Trophoblast cell (in vitro differentiated cells and primary cell): ENCODE results near the gene KRTAP10-4.

Experiments
- DNase-seq, 2 donors: peaks; one replicate each; pipeline ENCODE4 v3.0.0-alpha.2; 2016
- H2AFZ ChIP-seq: 2 replicates; pipeline ENCODE4 v1.6.1; 2013; ENCODE audit warnings: low read length, moderate library complexity, mild to moderate bottlenecking; ENCODE audit not compliant: insufficient read depth, poor library complexity
- H2AK5ac ChIP-seq: 2 replicates; pipeline ENCODE4 v1.6.1; 2013; ENCODE audit warnings: mild to moderate bottlenecking, low read length
- H2BK120ac ChIP-seq: 2 replicates; pipeline ENCODE4 v1.6.1; 2013; ENCODE audit warnings: low read length, mild to moderate bottlenecking, moderate library complexity; ENCODE audit not compliant: insufficient read depth, poor library complexity
- H2BK12ac ChIP-seq: 2 replicates; pipeline ENCODE4 v1.6.1; 2013; ENCODE audit warnings: mild to moderate bottlenecking, low read length, moderate library complexity
- H2BK5ac ChIP-seq: 2 replicates; pipeline ENCODE4 v1.6.1; 2013; ENCODE audit warnings: low read length, low read depth, moderate library complexity, mild to moderate bottlenecking; ENCODE audit not compliant: poor library complexity
- H3K14ac ChIP-seq: 2 replicates; pipeline ENCODE4 v1.6.1; 2013; ENCODE audit warnings: mild to moderate bottlenecking, low read length
- H3K18ac ChIP-seq: 2 replicates; pipeline ENCODE4 v1.6.1; 2013; ENCODE audit warnings: mild to moderate bottlenecking, low read length
- H3K23ac ChIP-seq: 2 replicates; pipeline ENCODE4 v1.6.1; 2013; ENCODE audit warnings: low read length
- H3K27ac ChIP-seq: 2 replicates; pipeline ENCODE4 v1.5.1; 2013; ENCODE audit warnings: low read depth, mild to moderate bottlenecking, inconsistent platforms, low read length, moderate library complexity
- H3K27me3 ChIP-seq: 2 replicates; pipeline ENCODE4 v1.6.1; 2013; ENCODE audit warnings: inconsistent platforms, mild to moderate bottlenecking, low read length, moderate library complexity; ENCODE audit not compliant: insufficient read depth
- H3K36me3 ChIP-seq, 2 experiments: 1 replicate in 1 of 2; 2 replicates in 1 of 2; pipeline ENCODE4 v1.6.1; 2013; ENCODE audit warnings: low read length in 2 of 2, mild to moderate bottlenecking in 2 of 2, moderate library complexity in 1 of 2; ENCODE audit not compliant: insufficient read depth in 2 of 2, control insufficient read depth in 1 of 2
- H3K4ac ChIP-seq: 2 replicates; pipeline ENCODE4 v1.6.1; 2013; ENCODE audit warnings: low read depth, mild to moderate bottlenecking, low read length, moderate library complexity
- H3K4me1 ChIP-seq, 2 experiments: 1 replicate in 1 of 2; 2 replicates in 1 of 2; pipeline ENCODE4 v1.6.1; 2013; ENCODE audit warnings: low read length in 2 of 2, mild to moderate bottlenecking in 2 of 2, moderate library complexity in 1 of 2; ENCODE audit not compliant: insufficient read depth in 2 of 2, control insufficient read depth in 1 of 2
- H3K4me2 ChIP-seq: 2 replicates; pipeline ENCODE4 v1.6.1; 2013; ENCODE audit warnings: inconsistent platforms, mild to moderate bottlenecking, low read length, moderate library complexity
- H3K4me3 ChIP-seq: 2 replicates; pipeline ENCODE4 v1.5.1; 2013; ENCODE audit warnings: mild to moderate bottlenecking, low read depth, low read length, inconsistent platforms
- H3K79me1 ChIP-seq: one replicate; pipeline ENCODE4 v1.6.1; 2013; ENCODE audit warnings: low read length
- H3K79me2 ChIP-seq: 2 replicates; pipeline ENCODE4 v1.6.1; 2013; ENCODE audit warnings: low read length, mild to moderate bottlenecking; ENCODE audit not compliant: control insufficient read depth, insufficient read depth, poor library complexity
- H3K9ac ChIP-seq: 2 replicates; pipeline ENCODE4 v1.6.1; 2013; ENCODE audit warnings: mild to moderate bottlenecking, low read length
- H3K9me3 ChIP-seq: 2 replicates; pipeline ENCODE4 v1.6.1; 2013; ENCODE audit warnings: low read depth, mild to moderate bottlenecking, control low read depth, inconsistent platforms, low read length; ENCODE audit not compliant: insufficient read depth
- H4K12ac ChIP-seq: 2 replicates; pipeline ENCODE4 v1.6.1; 2013; ENCODE audit warnings: low read depth, mild to moderate bottlenecking, low read length, moderate library complexity
- H4K8ac ChIP-seq: 2 replicates; pipeline ENCODE4 v1.6.1; 2013; ENCODE audit warnings: low read depth, mild to moderate bottlenecking, low read length, moderate library complexity
- H4K91ac ChIP-seq: one replicate; pipeline ENCODE4 v1.6.1; 2013; ENCODE audit warnings: low read depth, mild to moderate bottlenecking, low read length, moderate library complexity
- WGBS: extraction: QIAGEN DNeasy Blood & Tissue Kit; methylation state at CpG from one replicate; pipeline ENCODE4 v1.1.7; 2013; ENCODE audit warnings: missing lambda C conversion rate; ENCODE audit not compliant: insufficient read length, insufficient coverage; ENCODE audit errors: extremely low coverage; 5-methylcytosine and 5-hydroxymethylcytosine counted together

Gene KRTAP10-4

DNA sequence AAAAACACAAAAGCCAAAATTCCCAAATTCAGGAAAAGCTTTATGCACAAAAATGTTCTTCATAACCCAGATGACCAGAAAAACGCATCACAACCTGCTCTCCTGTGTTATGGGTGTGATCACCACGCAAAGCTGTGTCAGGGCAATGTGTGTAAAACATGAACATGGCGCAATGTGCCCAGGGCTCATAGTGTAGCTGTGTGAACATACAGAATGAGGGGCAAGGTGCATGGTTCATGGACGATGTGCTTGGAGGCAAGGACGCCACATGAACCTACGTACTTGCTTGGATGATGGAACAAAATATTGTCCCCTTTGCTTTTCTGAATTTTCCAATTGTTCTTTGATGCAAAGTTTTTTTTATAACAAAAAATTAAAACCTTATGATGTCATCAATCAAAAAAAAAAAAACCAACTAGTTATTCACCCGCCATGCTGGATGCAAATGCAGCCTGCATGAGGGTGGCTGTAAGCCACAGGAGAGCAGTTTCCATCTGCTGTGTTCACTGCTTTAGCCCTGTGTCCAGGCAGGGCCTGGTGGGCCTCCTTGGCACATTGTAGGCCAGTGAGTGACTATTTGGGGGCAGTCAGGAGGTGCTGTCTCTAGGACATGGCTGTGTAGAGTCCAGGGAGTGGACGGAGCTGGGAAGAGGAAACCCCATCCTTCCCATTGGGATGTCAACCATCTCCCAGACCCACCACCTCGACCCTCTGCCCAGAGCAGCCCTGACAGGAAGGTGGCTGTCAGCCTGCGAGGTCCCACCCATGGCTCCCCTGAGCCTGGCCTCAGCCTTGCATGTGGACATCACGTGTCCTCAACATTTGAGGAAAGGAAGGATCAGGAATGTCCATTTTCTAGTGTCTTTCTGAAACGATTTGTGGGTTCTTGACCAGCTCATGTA, 47.2 kb upstream of the KRTAP10-4 start:
- no peaks in the 10 kb centered on the region for H3K27me3 ChIP-seq
- no peaks in the 10 kb centered on the region for H3K9me3 ChIP-seq
- H3K4me1 ChIP-seq: no peaks in the 10 kb centered on the region
- H2AK5ac ChIP-seq: no peak overlapping the region
- H2AFZ ChIP-seq: no peak overlapping the region
- H3K79me2 ChIP-seq: no peaks in the 10 kb centered on the region
- H3K23ac ChIP-seq: no peak overlapping the region
- H2BK5ac ChIP-seq: no peak overlapping the region
- no peak overlapping the region for H3K4me3 ChIP-seq
- H3K14ac ChIP-seq: no peak overlapping the region
- no peak overlapping the region for H2BK12ac ChIP-seq
- no peaks in the 10 kb centered on the region for H3K36me3 ChIP-seq
- no peak overlapping the region for H4K8ac ChIP-seq
- H3K27ac ChIP-seq: no peak overlapping the region
- H4K12ac ChIP-seq: no peak overlapping the region
- no peak for DNase-seq
- H3K18ac ChIP-seq: no peak overlapping the region
- H3K4me2 ChIP-seq: no peak overlapping the region
- no peak overlapping the region for H3K4ac ChIP-seq
- no peak overlapping the region for H4K91ac ChIP-seq
- no peaks in the 10 kb centered on the region for H3K79me1 ChIP-seq
- no peak overlapping the region for H2BK120ac ChIP-seq
- WGBS: no CpG with 5 or more reads among the region's 12 CpGs
- H3K9ac ChIP-seq: no peak overlapping the region

- no peak overlapping the region for H3K4me3 ChIP-seq
- no CpG with 5 or more reads among the region's 37 CpGs for WGBS
- H3K4me1 ChIP-seq: no peaks in the 10 kb centered on the region
- no peak overlapping the region for H3K4me2 ChIP-seq
- no peak overlapping the region for H4K91ac ChIP-seq
- H3K79me2 ChIP-seq: no peaks in the 10 kb centered on the region
- no peak overlapping the region for H3K18ac ChIP-seq
- H3K23ac ChIP-seq: no peak overlapping the region
- H2BK120ac ChIP-seq: no peak overlapping the region
- H2AK5ac ChIP-seq: no peak overlapping the region
- H2AFZ ChIP-seq: no peak overlapping the region
- no peak for DNase-seq
- no peak overlapping the region for H3K4ac ChIP-seq
- H4K12ac ChIP-seq: no peak overlapping the region
- no peak overlapping the region for H2BK12ac ChIP-seq
- H3K79me1 ChIP-seq: no peaks in the 10 kb centered on the region
- no peaks in the 10 kb centered on the region for H3K36me3 ChIP-seq
- no peak overlapping the region for H3K9ac ChIP-seq
- H3K27ac ChIP-seq: no peak overlapping the region
- no peaks in the 10 kb centered on the region for H3K9me3 ChIP-seq
- no peak overlapping the region for H2BK5ac ChIP-seq
- no peaks in the 10 kb centered on the region for H3K27me3 ChIP-seq
- H3K14ac ChIP-seq: no peak overlapping the region
- no peak overlapping the region for H4K8ac ChIP-seq
These were observed 46.2 kb upstream of the KRTAP10-4 start for GRCh38 chr21:44527156-44527982.

GRCh38 chr21:44527983-44528633, 45.4 kb upstream of the KRTAP10-4 start:
- Histone ChIP-seq H3K4me2 (no peak overlapping the region), H4K8ac (no peak overlapping the region), H3K4me1 (no peaks in the 10 kb centered on the region), H3K27me3 (no peaks in the 10 kb centered on the region), H2BK5ac (no peak overlapping the region), H4K91ac (no peak overlapping the region), H3K9ac (no peak overlapping the region), H3K14ac (no peak overlapping the region), H2AFZ (no peak overlapping the region), H3K23ac (no peak overlapping the region), H3K79me1 (no peaks in the 10 kb centered on the region), H4K12ac (no peak overlapping the region), H3K18ac (no peak overlapping the region), H2AK5ac (no peak overlapping the region), H3K4ac (no peak overlapping the region), H2BK120ac (no peak overlapping the region), H3K79me2 (no peaks in the 10 kb centered on the region), H3K27ac (no peak overlapping the region), H3K4me3 (no peak overlapping the region), H2BK12ac (no peak overlapping the region), H3K9me3 (no peaks in the 10 kb centered on the region), H3K36me3 (no peaks in the 10 kb centered on the region)
- no CpG with 5 or more reads among the region's 18 CpGs for WGBS
- no peak for DNase-seq

GRCh38 chr21:44528634-44528995, 44.9 kb upstream of the KRTAP10-4 start:
- H3K36me3 ChIP-seq: no peaks in the 10 kb centered on the region
- no CpG with 5 or more reads among the region's 10 CpGs for WGBS
- no peak overlapping the region for H4K91ac ChIP-seq
- H4K8ac ChIP-seq: no peak overlapping the region
- H3K14ac ChIP-seq: no peak overlapping the region
- H3K4ac ChIP-seq: no peak overlapping the region
- H3K27ac ChIP-seq: no peak overlapping the region
- no peak overlapping the region for H3K18ac ChIP-seq
- no peak for DNase-seq
- H3K4me2 ChIP-seq: no peak overlapping the region
- no peak overlapping the region for H4K12ac ChIP-seq
- H3K4me3 ChIP-seq: no peak overlapping the region
- no peaks in the 10 kb centered on the region for H3K9me3 ChIP-seq
- no peak overlapping the region for H2BK120ac ChIP-seq
- H3K79me2 ChIP-seq: no peaks in the 10 kb centered on the region
- H3K79me1 ChIP-seq: no peaks in the 10 kb centered on the region
- no peak overlapping the region for H3K9ac ChIP-seq
- H2BK12ac ChIP-seq: no peak overlapping the region
- H3K23ac ChIP-seq: no peak overlapping the region
- H3K27me3 ChIP-seq: no peaks in the 10 kb centered on the region
- no peak overlapping the region for H2AFZ ChIP-seq
- H2AK5ac ChIP-seq: no peak overlapping the region
- H3K4me1 ChIP-seq: no peaks in the 10 kb centered on the region
- no peak overlapping the region for H2BK5ac ChIP-seq
